Upper lobe of left lung (tissue), 6 donors: ENCODE data around the gene TAF8. TPM values are rescaled to one million over a fixed set of nuclear protein-coding genes. Genes with fewer than 3 reads are reported as not detected.

ENCODE experiments used
- ATAC-seq, 2 donors: fragments of 200-7000 bp; cut with Tn5 transposase; one replicate each; pipeline ENCODE4 v1.9.1; 2022; ENCODE audit warnings: mild to moderate bottlenecking in 2 of 2, moderate library complexity in 2 of 2; ENCODE audit not compliant: low FRiP score in 2 of 2
- DNase-seq, 2 donors: peaks; one replicate each; pipeline ENCODE4 v3.0.0-alpha.2; 2019 to 2020
- H3K27ac ChIP-seq, 4 donors: fragments of 200-600 bp; sonication (generic); one replicate each; pipeline ENCODE4 v1.5.1; 2016 to 2019
- H3K27me3 ChIP-seq, 4 donors: fragments of 200-600 bp; sonication (generic); one replicate each; pipeline ENCODE4 v1.5.1; 2017 to 2019
- H3K36me3 ChIP-seq, 4 donors: fragments of 200-600 bp; sonication (generic); one replicate each; pipeline ENCODE4 v1.5.1; 2016 to 2019
- H3K4me1 ChIP-seq, 4 donors: fragments of 200-600 bp; sonication (generic); one replicate each; pipeline ENCODE4 v1.5.1; 2018 to 2019
- H3K4me3 ChIP-seq, 4 donors: fragments of 200-600 bp; sonication (generic); one replicate each; pipeline ENCODE4 v1.5.1; 2017 to 2019; ENCODE audit warnings: mild to moderate bottlenecking in 2 of 4, moderate library complexity in 1 of 4
- H3K9me3 ChIP-seq, 4 donors: fragments of 200-600 bp; sonication (generic); one replicate each; pipeline ENCODE4 v1.5.1; 2018 to 2019
- EP300 ChIP-seq, 4 donors: sonication (generic); formaldehyde crosslinking; IDR thresholded peaks; one replicate each; pipeline ENCODE4 v1.5.1; 2017; ENCODE audit warnings: antibody characterized with exemption in 4 of 4, control low read depth in 2 of 4
- POLR2A ChIP-seq, 4 donors: fragments of 450-650 bp; IDR thresholded peaks; one replicate each; pipeline ENCODE4 v1.5.1; 2016 to 2017; ENCODE audit warnings: antibody characterized with exemption in 4 of 4, mild to moderate bottlenecking in 2 of 4
- POLR2AphosphoS5 ChIP-seq, 2 donors: sonication (generic); formaldehyde crosslinking; IDR thresholded peaks; one replicate each; pipeline ENCODE4 v1.5.1; 2017; ENCODE audit warnings: antibody characterized with exemption in 2 of 2
- WGBS, 2 donors: methylation state at CpG; one replicate each; pipeline ENCODE4 v1.1.5; 2017 to 2018; 5-methylcytosine and 5-hydroxymethylcytosine counted together
- total RNA-seq, 6 donors: library from RNA; depleted of rRNA in 4 of 6; stranded (reverse); fragments of >200 nt in 4 of 6; gene quantifications; one replicate each; pipeline versions ENCODE4 v1.1.0 to v1.2.1, GENCODE V29; 2016 to 2021
- TF ChIP-seq, protein P1 (sequence below), 6 experiments: fragments of 450-650 bp in 4 of 6; fragments of 200-600 bp in 2 of 6; sonication (generic) in 2 of 6; IDR thresholded peaks; one replicate each; pipeline ENCODE4 v1.5.1; 2016 to 2019; ENCODE audit warnings: antibody characterized with exemption in 6 of 6
- donor health status: DM: no; HTN: no; CAD: no; lungs with moderate emphysema.
- donor health status: DM: no; HTN: yes; CAD: no; lungs with severe emphysema.

Gene TAF8
- total RNA-seq, 6 donors from 2014 or later: 23.0 to 67.1 (median 34.4) TPM

DNA sequence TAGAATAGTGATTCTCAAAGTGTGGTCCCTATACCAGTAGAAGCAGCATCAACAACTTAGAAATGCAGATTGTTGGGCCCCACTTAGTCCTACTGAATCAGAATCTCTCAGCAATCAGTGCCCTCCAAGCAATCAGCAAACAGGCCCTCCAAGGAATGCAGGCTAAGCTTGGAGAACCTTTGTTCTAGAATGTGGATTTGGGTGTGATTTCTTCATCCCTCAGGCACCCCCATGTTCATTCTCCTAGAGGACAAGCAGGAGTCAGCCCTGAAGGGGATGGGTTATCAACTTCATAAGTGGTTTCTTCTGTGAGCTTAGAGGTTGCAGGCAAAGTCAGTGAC, 40.5 kb upstream of the TAF8 start:
- no peaks in the 10 kb centered on the region for H3K27me3 ChIP-seq
- TF ChIP-seq EP300 (IDR thresholded peaks at IDR 0.05) (no peak), POLR2A (IDR thresholded peaks at IDR 0.05) (no peak), POLR2AphosphoS5 (IDR thresholded peaks at IDR 0.05) (no peak)
- TF ChIP-seq, protein P1, sequence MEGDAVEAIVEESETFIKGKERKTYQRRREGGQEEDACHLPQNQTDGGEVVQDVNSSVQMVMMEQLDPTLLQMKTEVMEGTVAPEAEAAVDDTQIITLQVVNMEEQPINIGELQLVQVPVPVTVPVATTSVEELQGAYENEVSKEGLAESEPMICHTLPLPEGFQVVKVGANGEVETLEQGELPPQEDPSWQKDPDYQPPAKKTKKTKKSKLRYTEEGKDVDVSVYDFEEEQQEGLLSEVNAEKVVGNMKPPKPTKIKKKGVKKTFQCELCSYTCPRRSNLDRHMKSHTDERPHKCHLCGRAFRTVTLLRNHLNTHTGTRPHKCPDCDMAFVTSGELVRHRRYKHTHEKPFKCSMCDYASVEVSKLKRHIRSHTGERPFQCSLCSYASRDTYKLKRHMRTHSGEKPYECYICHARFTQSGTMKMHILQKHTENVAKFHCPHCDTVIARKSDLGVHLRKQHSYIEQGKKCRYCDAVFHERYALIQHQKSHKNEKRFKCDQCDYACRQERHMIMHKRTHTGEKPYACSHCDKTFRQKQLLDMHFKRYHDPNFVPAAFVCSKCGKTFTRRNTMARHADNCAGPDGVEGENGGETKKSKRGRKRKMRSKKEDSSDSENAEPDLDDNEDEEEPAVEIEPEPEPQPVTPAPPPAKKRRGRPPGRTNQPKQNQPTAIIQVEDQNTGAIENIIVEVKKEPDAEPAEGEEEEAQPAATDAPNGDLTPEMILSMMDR (IDR thresholded peaks at IDR 0.05): no peak
- no peak overlapping the region for H3K4me3 ChIP-seq
- no peaks in the 10 kb centered on the region for H3K9me3 ChIP-seq
- peaks cover 21 to 55% (median 36%) of the 10 kb centered on the region in 4 donors for H3K4me1 ChIP-seq
- peaks cover 0 to 4% (median 1%) of the 10 kb centered on the region in 4 donors for H3K36me3 ChIP-seq
- ATAC-seq (no peak), DNase-seq (no peak)
- peak overlapping the region in 2 of 4 donors; percentile 45 to 70 for H3K27ac ChIP-seq

DNA sequence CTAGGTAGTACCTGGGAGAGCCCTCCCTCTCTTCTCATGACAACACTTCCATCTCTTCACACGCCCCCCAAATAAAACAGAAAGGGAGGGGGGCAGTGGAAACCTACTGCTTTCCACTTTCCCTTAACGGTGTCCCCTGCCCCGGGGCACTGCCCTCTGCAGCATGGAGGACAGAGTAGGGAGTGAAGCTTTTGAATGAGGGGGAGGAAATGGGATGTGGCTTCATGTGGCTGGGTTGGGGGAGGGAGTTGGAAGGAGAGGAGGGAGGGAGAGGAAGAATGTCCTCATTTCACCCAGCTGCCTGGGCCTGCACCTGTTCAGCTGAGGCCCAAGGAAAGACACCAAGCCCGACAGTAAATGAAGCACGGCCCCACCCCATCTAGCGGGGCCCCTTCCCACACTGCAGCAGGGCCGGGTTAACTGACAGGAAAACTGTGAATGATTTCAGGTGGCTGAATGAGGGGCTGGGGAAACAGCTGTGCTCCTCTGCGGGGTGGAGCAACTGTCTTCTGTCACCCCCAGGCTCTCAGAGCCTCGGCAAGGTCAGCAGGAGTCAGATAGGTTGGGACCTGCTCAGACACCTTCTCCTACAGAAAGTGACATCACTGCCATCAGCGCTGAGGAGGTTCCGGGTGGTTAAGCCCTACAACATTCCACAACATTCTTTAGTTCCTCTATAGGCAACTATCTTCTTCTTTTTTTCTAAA, 40.0 kb upstream of the TAF8 start:
- Histone ChIP-seq H3K27me3 (no peaks in the 10 kb centered on the region), H3K4me3 (no peak overlapping the region), H3K9me3 (no peaks in the 10 kb centered on the region), H3K27ac (peak overlapping the region; percentile 3 to 70 (median 42)), H3K36me3 (peaks cover 0 to 4% (median 1%) of the 10 kb centered on the region in 4 donors), H3K4me1 (peaks cover 21 to 55% (median 36%) of the 10 kb centered on the region in 4 donors)
- DNase-seq: no peak
- 19 to 25% methylated on average over 10 of the region's 11 CpGs for WGBS, 2 donors
- TF ChIP-seq EP300 (IDR thresholded peaks at IDR 0.05) (no peak), POLR2A (IDR thresholded peaks at IDR 0.05) (no peak), POLR2AphosphoS5 (IDR thresholded peaks at IDR 0.05) (no peak)
- TF ChIP-seq, protein P1 (IDR thresholded peaks at IDR 0.05): no peak
- ATAC-seq: peak; percentile 34 to 50

DNA sequence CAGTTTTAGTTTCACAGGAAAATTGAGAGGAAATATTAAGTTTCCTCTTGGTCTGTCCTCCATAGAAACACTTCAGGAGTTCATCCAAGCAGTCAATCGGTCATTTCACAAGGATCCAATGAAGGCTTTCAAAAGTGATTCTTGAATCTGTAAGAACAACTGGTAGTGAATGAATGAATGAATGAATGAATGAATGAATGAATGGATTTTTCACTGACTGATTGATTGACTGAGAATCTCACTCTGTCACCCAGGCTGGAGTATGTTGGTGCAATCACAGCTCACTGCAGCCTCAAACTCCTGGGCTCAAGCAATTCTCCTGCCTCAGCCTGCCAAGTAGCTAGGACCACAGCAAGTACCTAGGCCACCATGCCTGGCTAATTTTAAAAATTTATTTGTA, 39.4 kb upstream of the TAF8 start:
- WGBS, 2 donors: 33 to 44% methylated on average over 1 of the region's 1 CpG
- no peak for DNase-seq
- ATAC-seq: no peak

DNA sequence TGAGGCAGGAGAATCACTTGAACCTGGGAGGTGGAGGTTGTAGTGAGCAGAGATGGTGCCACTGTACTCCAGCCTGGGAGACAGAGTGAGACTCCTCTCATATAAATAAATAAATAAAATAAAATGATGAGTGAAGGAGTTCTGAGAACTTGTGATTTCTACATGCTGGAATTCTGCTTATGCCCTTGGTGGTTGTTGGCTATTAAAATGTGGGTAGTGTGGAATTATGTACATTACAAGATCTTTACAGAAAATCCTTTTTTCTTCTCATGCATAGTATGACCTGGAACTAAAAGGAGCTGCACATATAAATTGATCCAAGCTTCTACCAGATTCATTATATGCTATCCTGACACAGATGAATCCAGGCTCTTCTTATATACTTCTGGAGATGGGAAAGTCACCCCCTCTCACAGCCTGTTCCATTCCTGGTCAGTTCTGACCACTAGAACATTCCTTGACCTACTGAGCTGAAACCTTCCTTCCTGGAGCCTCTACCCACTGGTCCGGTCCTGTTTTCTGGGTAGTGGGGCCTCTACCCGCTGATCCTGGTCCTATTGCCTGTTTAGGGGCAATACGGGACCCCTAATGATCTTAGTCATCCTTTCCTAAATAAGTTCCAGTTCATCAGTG, 37.7 kb upstream of the TAF8 start:
- no peak for ATAC-seq
- WGBS, 2 donors: 95 to 96% methylated on average over 3 of the region's 3 CpGs
- H3K27ac ChIP-seq: no peak overlapping the region
- H3K4me1 ChIP-seq: peaks cover 21 to 49% (median 32%) of the 10 kb centered on the region in 4 donors
- peaks cover 0 to 6% (median 3%) of the 10 kb centered on the region in 4 donors for H3K36me3 ChIP-seq
- no peaks in the 10 kb centered on the region for H3K9me3 ChIP-seq
- no peak overlapping the region for H3K4me3 ChIP-seq
- no peak for DNase-seq
- TF ChIP-seq, protein P1 (IDR thresholded peaks at IDR 0.05): no peak
- TF ChIP-seq POLR2AphosphoS5 (IDR thresholded peaks at IDR 0.05) (no peak), EP300 (IDR thresholded peaks at IDR 0.05) (no peak), POLR2A (IDR thresholded peaks at IDR 0.05) (no peak)
- H3K27me3 ChIP-seq: no peaks in the 10 kb centered on the region

More for the DNA sequence above, 39.4 kb upstream of the TAF8 start:
- Histone ChIP-seq H3K27ac (peak overlapping the region; percentile 3 to 70 (median 42)), H3K9me3 (no peaks in the 10 kb centered on the region), H3K4me1 (peaks cover 21 to 55% (median 36%) of the 10 kb centered on the region in 4 donors), H3K4me3 (no peak overlapping the region), H3K36me3 (peaks cover 0 to 4% (median 1%) of the 10 kb centered on the region in 4 donors), H3K27me3 (no peaks in the 10 kb centered on the region)
- TF ChIP-seq, protein P1 (IDR thresholded peaks at IDR 0.05): no peak
- TF ChIP-seq POLR2A (IDR thresholded peaks at IDR 0.05) (no peak), EP300 (IDR thresholded peaks at IDR 0.05) (no peak), POLR2AphosphoS5 (IDR thresholded peaks at IDR 0.05) (no peak)
